GM19467 (cell line): Measurements from ENCODE around the gene CMSS1.

Experiments
- ATAC-seq: cut with Tn5 transposase; IDR thresholded peaks from one replicate; pipeline ENCODE4 v1.9.1; 2021; ENCODE audit warnings: mild to moderate bottlenecking, moderate library complexity; ENCODE audit not compliant: unreplicated experiment

Gene CMSS1

DNA sequence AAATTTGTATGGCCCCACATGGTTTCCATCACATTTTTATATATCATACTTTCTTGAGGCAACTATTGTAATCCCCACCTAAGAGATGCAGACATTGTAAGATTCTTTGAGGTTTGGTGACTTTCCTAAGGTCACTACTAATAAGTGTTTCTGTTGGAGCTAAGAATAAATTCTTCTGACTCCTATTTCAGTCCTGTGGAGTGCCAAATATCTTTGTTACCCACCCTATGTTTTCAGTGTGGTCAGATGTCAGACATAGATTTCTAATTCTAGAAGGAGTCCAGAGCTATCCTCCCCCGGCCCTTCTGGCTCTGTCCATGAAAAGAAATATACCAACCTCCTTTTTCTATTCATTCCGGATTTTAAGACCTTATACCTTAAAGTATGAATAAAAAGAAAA lies 342.9 kb downstream of the CMSS1 start:
- ATAC-seq: no peak

DNA sequence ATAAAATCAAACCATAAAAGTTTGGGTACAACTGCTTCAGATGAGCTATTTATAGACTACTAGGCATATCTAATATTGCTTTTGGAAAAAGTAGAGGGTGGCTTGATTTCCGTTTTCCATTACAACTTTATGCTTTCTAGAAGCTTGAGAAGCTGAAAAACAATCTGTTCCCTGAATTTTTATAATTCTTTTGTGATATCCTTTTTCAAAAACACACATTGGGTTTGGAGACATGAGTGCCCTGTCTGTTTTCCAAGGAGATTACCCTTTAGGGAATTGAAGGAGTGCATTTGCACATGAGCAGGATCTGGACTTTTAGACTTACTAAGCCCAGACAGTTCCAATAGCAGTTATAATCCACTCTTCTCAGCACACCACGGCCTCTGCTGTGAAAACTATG lies 346.1 kb downstream of the CMSS1 start:
- no peak for ATAC-seq

DNA sequence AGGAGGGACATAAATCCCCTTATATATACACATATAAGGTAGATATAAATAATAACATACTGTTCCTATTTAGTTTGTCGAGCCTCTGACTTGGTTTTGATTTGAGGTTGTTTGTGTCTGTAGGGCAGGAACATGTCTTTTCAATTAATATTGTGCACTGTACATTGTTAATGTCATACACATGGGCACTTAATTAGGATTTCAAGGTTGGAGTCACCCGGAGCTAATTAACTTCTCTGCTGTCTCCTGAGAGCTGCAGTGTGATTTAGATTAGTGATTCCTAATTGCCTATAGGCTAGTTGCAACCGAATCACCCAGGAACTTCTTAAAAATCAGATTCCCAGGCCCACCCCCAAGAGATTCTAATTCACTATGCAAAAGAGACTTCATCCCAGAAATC lies 347.1 kb downstream of the CMSS1 start:
- no peak for ATAC-seq

DNA sequence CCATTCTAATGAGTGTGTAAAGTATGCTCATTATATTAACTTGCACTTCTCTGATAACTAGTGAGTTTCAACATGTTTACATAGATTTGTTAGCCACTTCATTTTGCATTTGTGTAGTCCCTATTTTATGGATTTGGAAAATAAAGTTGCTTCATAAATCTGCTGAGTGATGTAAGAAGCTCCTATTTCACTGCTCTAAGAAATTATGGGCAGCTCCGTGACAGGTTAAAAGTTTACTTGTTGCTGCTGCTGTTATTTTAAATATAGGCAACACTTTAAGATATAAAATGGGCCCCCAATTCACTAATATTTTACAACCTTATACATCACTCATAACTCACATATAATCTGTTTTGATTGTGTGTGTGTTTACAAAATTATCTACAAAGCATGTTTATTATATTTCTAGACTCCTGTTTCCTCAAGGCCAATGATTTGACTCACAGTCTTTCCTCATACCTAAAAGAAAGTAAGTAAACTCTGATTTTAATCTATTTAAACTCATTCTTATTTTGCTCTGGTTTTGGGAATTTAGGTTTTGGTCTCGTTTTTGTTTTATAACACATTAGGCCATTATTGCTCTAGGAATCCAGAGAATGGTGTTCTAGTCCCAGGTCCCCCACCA lies 348.4 kb downstream of the CMSS1 start:
- no peak for ATAC-seq

DNA sequence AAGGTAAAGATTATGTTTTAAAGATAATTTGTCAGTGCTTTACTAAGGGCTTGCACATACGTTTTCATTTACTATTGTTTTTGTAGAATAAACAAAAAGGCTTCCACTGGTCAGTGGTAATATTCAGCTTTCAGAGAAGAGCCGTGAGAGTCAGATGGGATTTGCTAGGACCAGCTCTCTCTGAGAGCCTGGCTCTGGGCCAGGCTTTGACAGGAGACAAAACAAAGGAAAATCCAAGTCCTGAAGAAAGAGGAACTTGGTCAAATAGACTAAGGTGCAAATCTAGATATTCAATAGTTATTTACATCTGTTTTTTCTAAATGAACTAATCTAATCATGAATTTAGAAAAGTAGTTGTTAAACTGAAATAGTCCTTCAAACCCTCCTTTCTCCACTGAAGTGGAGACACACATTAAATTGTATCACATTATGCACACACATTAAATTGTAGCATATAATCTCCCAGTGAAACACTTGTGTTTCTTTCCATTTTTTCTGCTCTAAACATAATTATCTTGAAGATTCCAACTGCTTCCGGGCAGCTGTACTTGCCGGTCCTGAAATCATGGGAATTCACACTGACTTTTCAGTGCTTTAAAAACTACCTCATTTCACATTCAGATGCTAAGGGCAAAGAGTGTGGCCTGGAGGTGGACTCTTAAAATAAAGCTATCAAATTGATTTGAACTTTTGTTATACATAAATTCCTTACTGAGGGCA lies 351.7 kb downstream of the CMSS1 start:
- ATAC-seq: no peak

DNA sequence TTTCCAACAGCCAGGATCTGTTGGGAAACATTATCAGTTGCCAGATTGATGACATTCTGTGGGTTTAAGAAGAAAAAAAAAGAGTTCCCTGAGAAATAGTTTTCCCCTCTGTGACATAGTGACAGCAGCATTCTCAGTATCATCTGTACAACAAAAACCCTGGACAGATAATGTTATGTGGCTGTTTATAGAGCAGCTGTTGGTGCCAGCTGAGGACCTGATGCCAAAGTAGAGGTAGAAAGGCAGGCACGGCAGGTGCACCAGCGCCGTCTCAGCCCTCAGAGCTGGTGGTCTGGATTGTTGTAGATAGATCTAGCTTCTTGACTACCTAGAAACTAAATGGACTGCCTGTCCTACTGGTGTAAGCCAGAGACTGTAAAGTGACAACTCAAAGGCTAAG lies 352.8 kb downstream of the CMSS1 start:
- ATAC-seq: no peak

DNA sequence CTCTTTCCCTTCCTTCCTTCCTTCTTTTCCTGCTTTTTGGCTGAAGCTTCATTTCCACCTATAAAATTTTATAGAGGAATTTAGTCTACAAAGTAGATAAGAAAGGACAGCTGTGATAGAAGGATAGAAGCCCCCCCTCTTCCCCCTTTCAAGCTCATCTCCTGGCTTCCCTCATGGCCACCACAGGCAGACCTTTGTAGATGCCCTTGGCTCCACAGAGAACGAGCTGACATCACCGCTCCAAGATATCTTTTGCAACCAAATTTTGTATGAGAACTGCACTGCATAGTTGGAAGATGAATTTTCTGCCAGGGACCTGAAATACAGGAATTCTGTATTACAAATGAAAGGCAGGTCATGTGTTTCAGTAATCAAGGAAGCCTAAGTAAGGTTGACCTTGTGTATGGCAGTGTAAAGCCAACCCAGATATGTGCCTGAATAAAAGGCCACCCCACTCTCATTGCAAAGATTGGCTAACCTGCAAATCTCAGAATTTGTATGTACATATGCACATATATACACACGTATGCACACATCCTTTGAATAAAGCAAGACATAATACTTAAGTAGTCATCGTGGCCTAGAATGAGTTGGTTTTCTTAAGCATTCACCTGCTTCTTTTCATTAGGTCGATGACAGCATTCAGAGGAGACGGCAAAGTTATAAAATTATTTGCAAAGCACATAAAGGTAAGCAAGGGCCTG lies 353.7 kb downstream of the CMSS1 start:
- ATAC-seq: no peak

DNA sequence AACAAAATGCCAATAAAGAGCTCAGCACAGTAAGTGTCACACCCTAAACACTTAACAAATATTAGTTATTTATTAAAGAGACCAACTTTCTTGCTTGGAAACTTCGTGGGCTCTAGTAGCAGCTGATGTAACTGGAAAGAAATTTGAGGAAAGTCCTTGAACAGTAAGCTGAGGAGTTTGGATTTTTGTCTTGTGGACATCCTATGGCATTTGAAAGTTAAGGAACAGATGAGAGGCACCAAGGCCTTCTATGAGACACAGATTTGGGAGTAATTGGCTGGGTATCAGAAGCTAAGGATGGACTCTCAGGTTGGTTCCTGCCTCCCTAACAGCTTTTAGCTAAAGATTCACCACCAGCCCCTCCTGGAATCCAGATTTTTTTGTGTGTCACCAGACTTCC lies 356.3 kb downstream of the CMSS1 start:
- no peak for ATAC-seq

DNA sequence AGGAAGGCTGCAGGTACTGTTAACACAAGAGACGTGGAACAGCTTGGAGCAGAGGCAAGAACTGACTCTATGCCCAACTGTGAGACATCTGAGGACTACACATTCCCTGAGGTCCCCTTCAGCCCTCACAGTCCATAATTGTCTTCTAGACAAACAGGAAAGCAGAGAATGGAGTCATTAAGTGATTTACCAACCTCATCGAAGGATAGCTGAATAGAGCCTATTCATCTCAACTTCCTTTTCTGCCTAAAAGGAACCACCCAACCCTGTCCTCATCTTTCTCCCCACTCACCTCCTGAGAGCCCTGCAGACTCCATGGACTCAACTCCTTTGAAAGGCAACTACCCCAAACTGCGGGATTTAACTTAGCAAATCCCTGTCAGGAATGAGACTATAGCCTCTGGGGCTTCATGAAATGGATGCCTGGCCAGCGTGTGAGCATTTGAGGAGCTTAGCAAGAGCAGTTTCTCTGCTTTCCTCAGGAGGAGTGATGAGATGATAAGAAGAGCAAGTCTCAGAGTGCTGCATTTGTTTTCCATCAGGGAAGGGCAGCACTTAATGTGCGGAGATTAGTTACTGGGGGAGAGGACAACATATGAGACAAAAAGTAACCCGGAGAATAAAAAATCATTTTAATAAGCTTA lies 358.1 kb downstream of the CMSS1 start:
- ATAC-seq: no peak

DNA sequence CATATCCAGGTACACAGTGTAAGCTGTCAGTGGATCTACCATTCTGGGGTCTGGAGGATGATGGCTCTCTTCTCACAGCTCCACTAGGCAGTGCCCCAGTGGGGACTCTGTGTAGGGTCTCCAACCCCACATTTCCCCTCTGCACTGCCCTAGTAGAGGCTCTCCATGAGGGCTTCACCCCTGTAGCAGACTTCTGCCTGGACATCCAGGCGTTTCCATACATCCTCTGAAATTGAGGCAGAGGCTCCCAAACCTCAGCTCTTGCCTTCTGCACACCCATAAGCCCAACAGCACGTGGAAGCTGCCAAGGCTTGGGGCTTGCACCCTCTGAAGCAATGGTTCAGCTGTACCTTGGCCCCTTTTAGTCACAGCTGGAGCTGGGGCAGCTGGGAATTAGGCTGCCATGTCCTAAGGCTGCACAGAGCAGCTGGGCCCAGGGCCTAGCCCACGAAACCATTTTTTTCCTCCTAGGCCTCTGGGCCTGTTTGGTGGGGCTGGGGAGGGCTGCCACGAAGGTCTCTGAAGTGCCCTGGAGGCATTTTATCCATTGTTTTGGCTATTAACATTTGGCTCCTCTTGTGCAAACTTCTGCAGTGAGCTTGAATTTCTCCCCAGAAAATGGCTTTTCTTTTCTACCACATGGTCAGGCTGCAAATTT lies 362.2 kb downstream of the CMSS1 start:
- ATAC-seq: no peak

DNA sequence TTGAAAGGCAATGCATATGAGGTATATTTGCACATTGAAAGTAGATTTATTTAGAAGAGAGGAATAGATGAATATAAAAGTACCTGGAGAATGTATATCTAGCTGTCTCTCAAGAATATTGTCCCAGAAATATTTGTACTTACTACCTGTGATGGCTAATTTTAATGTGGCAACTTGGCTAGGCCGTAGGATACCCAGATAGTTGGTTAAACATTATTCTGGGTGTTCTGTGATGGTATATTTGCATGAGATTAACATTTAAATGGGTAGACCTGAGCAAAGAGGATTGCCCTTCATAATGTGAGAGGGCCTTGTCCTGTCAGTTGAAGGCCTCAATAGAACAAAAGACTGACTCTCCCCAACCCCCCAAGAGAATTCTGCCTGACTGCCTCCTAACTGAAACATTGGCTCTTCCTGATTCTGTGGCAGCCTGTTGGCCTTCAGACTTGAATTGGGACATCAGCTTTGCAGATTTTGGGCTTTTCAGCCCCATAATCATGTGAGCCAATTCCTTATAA lies 366.0 kb downstream of the CMSS1 start:
- ATAC-seq: no peak

DNA sequence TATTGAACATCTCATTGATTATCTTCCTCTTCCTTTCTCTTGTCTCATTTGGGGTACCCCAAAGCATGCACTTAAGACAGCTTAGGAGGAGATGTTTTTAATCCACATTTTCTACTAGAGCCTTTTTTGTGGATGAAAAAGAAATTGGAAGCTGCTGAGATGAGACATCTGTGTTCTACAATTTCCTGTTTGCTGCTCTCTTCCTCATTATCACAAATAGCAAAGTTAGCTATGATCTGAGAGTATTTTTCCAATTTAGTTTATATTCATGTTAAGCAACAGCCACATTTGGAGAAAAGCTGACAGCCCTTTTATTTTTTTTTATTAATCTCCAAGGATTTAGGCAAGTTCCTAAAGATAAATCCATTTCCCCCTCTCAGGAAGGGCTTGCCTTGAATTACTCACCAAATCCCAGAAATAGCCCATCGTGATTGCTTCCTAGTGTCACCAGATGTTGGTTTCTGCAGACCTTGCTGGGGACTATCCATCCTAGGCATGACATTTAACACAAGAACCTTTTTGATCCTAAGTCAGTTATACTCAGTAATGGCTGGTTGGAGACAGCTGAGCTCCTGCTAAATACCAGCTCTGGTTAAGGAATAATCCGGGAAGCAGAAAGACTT lies 367.4 kb downstream of the CMSS1 start:
- ATAC-seq: no peak

DNA sequence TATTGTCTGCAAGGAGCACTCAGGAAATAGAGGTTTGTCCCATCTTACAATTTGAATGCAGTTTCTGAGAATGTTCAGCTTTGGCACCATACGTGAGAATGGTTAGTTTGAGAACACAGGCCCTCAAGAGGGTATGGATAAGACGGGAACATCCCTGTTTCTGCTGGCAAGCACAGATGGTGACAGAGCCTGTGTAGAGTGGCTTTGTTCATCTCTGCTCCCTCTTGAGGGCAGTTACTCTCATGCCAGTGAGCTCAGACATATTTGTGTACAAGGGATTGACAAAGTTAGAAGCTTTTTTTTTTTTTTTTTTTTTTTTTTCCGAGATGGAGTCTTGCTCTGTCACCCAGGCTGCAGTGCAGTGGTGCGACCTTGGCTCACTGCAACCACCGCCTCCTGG lies 368.2 kb downstream of the CMSS1 start:
- no peak for ATAC-seq

DNA sequence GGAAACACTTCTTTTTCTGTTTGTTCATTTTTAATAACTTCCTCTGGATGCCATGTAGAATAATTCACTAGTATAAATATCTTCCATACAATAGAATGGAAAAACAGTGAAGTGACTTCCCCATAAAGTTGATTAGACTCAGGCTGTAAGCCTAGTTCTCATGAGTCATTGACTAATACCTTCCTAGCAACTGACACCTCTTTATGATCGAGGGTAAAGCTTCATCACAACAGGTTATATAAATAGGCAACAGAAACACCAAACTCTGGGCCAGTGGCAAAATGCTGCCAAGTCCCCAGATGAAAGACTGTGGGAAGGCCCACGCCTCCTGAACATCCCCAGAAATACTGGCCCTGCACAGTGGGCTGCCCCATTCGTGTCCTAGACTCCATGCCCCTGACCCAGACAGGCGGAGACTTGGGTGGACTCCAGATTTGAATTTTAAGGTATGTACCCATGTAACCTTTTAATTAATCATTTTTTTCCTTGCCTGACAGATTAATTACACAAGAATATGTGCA lies 371.8 kb downstream of the CMSS1 start:
- ATAC-seq: no peak

DNA sequence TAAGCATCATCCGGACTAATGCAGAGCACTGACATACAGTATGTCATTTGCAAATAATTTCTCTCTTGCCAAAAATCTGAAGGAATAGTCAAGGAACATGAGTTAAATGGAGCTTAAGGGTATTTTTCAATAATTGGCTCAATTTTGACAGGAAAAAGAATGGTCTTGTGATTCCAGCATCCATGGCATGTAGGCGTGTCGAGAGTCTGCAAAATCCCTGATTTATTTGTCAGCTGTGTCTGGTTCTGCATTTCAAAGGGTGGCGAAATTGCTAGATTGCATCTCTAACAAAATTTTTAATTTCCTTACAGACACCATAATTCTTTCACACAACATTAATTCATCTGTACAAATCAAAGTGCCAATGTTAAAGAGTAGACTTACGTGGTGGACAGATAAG lies 377.7 kb downstream of the CMSS1 start:
- no peak for ATAC-seq

DNA sequence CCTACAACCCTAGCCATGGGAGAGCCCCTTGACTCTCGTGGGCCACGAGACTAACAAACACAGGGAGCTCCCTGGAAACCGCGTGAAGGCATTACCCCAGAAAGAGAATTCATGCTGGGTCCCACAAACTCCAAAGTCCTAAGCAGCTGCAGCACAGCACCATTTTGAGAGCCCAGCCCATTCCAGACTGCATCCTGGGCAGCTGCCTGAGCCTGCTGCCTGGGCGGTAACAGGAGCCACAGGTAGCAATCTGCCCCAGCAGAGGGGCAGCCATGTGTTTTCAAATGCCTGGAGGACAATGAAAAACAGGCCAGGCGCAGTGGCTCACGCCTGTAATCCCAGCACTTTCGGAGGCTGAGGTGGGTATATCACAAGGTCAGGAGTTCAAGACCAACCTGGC lies 380.2 kb downstream of the CMSS1 start:
- no peak for ATAC-seq

DNA sequence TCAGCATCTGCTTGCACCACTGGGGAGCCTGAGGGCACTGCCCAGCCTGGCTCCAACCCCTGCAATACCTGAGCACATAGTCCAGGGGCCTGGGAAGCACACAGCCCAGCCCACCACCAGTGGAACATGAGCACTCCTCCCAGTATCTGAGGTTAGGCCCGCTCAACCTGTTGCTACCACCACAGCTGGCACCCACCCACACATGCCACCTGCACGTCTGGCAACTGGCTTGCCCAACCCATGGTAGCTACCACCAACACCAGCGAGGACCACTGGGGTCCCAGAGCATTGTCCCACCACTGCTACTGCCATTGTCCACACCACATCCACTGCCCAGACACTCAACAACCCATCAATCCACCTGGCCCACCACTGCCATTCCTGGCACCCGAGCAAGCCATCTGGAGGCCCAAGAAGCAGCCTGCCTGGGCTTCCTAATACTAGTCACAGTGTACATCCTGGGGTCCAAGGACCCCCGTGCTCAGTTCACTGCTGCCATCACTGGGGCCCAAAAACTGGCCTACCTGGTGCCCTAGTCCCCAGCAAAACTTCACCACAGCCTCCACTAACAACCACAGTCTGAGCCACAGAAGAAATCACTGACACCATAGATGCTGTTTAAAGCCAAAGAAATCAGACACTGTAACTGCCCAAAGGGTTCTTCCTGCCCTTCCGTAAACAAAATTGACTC lies 381.1 kb downstream of the CMSS1 start:
- no peak for ATAC-seq

DNA sequence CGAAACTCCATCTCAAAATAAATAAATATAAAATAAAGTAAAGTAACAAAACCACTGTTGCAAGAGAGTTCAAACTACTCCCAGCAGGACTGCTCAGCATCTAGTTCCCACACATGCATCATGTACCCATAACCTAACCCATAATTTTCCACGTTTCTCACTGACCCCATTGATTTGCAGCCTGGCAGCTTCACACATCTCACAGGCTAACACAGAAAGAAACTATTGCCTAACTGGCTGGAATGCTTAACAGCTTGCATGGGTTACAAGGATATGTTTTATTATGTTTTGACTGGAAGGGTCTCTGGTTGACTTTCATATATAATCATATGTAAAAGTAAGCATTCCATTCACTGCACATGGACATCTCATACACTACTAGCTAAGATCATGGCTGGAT lies 387.5 kb downstream of the CMSS1 start:
- ATAC-seq: no peak

DNA sequence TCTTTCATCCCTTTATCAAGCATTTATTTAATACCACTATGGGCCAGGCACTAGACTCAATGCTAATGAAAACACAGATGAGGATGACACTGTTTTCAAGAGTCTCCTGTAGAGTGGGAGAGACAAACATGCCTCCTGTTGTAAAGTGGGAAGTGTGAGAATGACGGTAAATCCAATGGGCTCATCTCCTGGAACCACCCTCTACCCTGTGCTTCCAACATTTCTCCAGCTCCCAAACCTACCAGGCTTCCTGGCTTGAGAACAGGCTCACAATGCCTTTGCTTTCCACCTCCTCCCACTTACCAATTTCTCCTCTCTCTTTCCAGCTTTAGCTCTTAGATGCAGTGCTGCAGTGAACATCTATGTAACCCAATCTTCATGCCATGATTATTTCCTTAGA lies 389.0 kb downstream of the CMSS1 start:
- ATAC-seq: no peak

DNA sequence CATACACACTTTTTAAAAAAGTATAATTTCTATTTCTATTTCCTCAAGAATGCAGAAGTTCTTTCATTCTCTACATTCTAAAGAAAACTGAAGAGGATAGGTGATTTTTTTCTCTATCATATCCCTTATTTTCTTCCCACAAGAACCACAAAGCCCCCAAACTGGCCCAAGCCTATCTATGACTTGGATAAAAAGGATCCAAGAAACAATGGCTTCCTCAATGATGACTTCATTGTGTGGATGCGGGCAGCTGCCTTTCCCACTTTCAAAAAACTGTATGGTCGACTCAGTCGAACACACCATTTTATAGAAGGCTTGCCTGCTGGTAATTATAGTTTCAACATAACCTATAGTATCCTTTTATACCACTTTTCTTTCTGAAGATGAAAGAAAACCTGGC lies 390.2 kb downstream of the CMSS1 start:
- ATAC-seq: no peak
